Activated B cell treated with CpG ODN at 0.5 μM for 24 hours (primary cell): ENCODE measurements around the gene SH3BP5L. TPM values are rescaled to one million over a fixed set of nuclear protein-coding genes. Genes with fewer than 3 reads are reported as not detected.

Experiments used
- ATAC-seq: fragments of 200-7000 bp; cut with Tn5 transposase; one replicate; pipeline ENCODE4 v1.10.0; 2021; ENCODE audit warnings: low read depth, mild to moderate bottlenecking, moderate library complexity
- CTCF ChIA-PET: fragments of 350-600 bp; sonication (Branson Sonifier 250); formaldehyde crosslinking; loops from one replicate; lab custom pipeline; 2021; ENCODE audit warnings: antibody characterized with exemption; lab: Charles Lee
- POLR2A ChIA-PET: fragments of 350-600 bp; sonication (Branson Sonifier 250); formaldehyde crosslinking; loops from one replicate; lab custom pipeline; 2021; ENCODE audit warnings: antibody characterized with exemption; lab: Charles Lee
- DNase-seq: peaks from one replicate; pipeline ENCODE4 v3.0.0; 2022
- H3K27ac Mint-ChIP-seq: one replicate; pipeline ENCODE4 v1.8.0; 2020; ENCODE audit warnings: mixed read lengths
- H3K27me3 Mint-ChIP-seq: one replicate; pipeline ENCODE4 v1.8.0; 2021; ENCODE audit warnings: mixed read lengths
- H3K36me3 Mint-ChIP-seq: one replicate; pipeline ENCODE4 v1.8.0; 2021; ENCODE audit warnings: low read depth, mixed read lengths
- H3K4me1 Mint-ChIP-seq: one replicate; pipeline ENCODE4 v1.8.0; 2021; ENCODE audit warnings: mixed read lengths
- H3K4me3 Mint-ChIP-seq: one replicate; pipeline ENCODE4 v1.8.0; 2020; ENCODE audit warnings: mild to moderate bottlenecking, mixed read lengths
- H3K9me3 Mint-ChIP-seq: one replicate; pipeline ENCODE4 v1.8.0; 2020; ENCODE audit warnings: mixed read lengths
- intact Hi-C: fragments of 100-400 bp; cut with micrococcal nuclease; formaldehyde crosslinking; loops from one replicate; pipeline ENCODE4 v1.15.1; 2024
- total RNA-seq: library from RNA; stranded (reverse); gene quantifications from 2 replicates; pipeline ENCODE4 v1.2.3, GENCODE V29; 2022
- TF ChIP-seq, protein P1 (sequence below): fragments of 200-600 bp; IDR thresholded peaks from one replicate; pipeline ENCODE4 v1.8.0; 2022; ENCODE audit warnings: antibody characterized with exemption, mild to moderate bottlenecking

Gene SH3BP5L
- total RNA-seq, 1 donor from 2014 or later: 27.3 TPM

DNA sequence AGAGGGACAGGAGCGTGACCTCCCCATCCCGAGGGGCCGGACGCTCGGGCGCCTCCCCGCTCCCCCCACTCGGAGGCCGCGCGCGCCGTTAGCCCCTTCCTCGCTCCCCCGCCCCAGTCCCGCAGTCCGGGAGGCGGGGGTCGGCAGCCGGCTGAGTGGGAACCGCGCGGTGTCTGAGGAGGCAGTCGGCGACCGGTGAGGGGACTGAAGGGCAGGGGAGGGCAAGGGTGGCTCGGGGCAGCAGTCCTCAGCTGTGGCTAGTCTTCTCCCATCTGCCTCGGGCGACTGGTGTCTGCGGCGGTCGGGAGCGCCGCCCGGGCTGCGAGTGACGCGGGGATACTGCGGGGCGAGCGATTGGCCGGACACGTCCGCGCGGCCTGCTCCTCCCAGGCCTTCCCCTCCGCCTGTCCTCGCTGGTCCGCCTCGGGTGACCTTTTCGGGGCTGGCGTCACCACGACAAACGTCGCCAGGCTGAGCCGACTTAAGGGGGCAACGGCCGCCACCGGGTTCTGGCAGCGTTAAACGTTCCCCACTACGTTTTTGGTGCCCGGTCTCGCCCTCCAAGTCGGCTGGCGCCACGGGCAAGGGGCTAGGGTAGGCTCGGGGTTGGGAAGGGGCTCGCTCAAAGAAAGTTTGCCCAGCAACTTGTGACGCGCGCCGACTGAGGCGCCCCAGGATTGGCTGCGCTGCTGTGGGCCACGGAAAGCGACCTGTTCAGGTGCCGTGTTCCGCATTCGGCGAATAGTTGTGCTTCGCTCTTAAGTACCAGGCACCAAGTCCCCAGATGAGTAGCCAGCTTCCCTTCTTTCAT lies 12.8 kb upstream of the SH3BP5L start:
- CTCF ChIA-PET: interaction anchor here (1.2 to 3.3 kb wide), 5 partner anchors 10 to 32 kb away, joined by 5 to 31 read pairs (median 12); partner anchors contain the start of genes SH3BP5L and ZNF692

DNA sequence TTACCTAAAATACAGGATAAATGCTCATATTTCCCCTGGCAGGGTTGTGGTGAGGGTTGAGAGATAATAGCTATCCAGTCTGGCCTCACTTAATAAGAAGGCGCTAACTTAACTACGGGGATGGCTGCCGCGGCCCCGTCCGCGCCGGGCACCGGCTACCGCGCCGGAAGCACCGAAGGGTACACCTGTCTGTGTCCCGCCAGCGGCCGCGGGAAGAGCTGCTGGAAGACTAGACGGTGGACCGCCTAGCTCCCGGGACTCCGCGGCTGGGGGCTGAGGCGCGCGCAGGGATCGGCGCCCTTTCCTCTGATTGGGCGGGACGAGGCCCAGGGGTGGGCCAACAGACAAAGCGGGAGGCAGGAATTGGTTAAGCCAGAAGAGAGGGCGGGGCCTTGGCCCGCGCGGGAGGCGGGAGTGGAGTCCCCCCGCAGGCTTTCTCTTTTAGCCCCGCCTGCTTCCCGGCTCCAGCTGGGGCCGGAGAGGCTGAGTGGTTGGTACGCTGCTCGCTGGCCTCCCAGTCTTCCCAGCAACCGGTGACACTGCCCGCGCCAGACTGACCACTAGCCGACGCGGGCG lies 12.2 kb upstream of the SH3BP5L start, which contains the start of gene ZNF672:
Gene ZNF672, plus strand, starts transcription at position 444 of the 576 bp plus-strand sequence. CDS start 9,051 bp downstream, outside the sequence.
- ATAC-seq (peak; percentile 83), DNase-seq (peak; percentile 89)
- no peak within 1 kb of the TSS for H3K4me3 Mint-ChIP-seq
- ChIA-PET POLR2A (interaction anchor here (0.5 to 4.6 kb wide), 14 partner anchors 11 to 149 kb away, joined by 3 to 250 read pairs (median 9); partner anchors contain the start of genes PGBD2, SH3BP5L and ZNF692), CTCF (interaction anchor here (1.4 to 3.3 kb wide), 3 partner anchors 9 to 21 kb away, joined by 5 to 29 read pairs (median 12); partner anchors contain the start of genes SH3BP5L and ZNF692)
- no peaks in the 10 kb centered on the region for H3K9me3 Mint-ChIP-seq
- peak within 1 kb of the TSS; percentile 98 for H3K27ac Mint-ChIP-seq
- intact Hi-C loops: loop anchor here (1.0 kb wide), 2 partner anchors 12 to 21 kb away; partner anchors contain the start of gene ZNF692
- TF ChIP-seq, protein P1, sequence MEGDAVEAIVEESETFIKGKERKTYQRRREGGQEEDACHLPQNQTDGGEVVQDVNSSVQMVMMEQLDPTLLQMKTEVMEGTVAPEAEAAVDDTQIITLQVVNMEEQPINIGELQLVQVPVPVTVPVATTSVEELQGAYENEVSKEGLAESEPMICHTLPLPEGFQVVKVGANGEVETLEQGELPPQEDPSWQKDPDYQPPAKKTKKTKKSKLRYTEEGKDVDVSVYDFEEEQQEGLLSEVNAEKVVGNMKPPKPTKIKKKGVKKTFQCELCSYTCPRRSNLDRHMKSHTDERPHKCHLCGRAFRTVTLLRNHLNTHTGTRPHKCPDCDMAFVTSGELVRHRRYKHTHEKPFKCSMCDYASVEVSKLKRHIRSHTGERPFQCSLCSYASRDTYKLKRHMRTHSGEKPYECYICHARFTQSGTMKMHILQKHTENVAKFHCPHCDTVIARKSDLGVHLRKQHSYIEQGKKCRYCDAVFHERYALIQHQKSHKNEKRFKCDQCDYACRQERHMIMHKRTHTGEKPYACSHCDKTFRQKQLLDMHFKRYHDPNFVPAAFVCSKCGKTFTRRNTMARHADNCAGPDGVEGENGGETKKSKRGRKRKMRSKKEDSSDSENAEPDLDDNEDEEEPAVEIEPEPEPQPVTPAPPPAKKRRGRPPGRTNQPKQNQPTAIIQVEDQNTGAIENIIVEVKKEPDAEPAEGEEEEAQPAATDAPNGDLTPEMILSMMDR: no peak
- H3K36me3 Mint-ChIP-seq: peaks cover 12% of the 10 kb centered on the region
- no peaks in the 10 kb centered on the region for H3K27me3 Mint-ChIP-seq
- H3K4me1 Mint-ChIP-seq: peaks cover 39% of the 10 kb centered on the region

More for the DNA sequence above, 12.8 kb upstream of the SH3BP5L start:
- TF ChIP-seq, protein P1: no peak
- peaks cover 42% of the 10 kb centered on the region for H3K4me1 Mint-ChIP-seq
- peaks cover 12% of the 10 kb centered on the region for H3K36me3 Mint-ChIP-seq
- no peaks in the 10 kb centered on the region for H3K9me3 Mint-ChIP-seq
- intact Hi-C loops: loop anchor here (1.0 kb wide), 3 partner anchors 21 to 68 kb away; partner anchors contain the start of genes PGBD2 and ZNF692
- POLR2A ChIA-PET: interaction anchor here (0.7 to 4.6 kb wide), 15 partner anchors 9 to 150 kb away, joined by 3 to 250 read pairs (median 8); partner anchors contain the start of genes PGBD2, SH3BP5L and ZNF692
- H3K27ac Mint-ChIP-seq: peak overlapping the region; percentile 98
- no peak overlapping the region for H3K4me3 Mint-ChIP-seq
- no peaks in the 10 kb centered on the region for H3K27me3 Mint-ChIP-seq
- peak; percentile 66 for ATAC-seq
- peak; percentile 85 for DNase-seq

DNA sequence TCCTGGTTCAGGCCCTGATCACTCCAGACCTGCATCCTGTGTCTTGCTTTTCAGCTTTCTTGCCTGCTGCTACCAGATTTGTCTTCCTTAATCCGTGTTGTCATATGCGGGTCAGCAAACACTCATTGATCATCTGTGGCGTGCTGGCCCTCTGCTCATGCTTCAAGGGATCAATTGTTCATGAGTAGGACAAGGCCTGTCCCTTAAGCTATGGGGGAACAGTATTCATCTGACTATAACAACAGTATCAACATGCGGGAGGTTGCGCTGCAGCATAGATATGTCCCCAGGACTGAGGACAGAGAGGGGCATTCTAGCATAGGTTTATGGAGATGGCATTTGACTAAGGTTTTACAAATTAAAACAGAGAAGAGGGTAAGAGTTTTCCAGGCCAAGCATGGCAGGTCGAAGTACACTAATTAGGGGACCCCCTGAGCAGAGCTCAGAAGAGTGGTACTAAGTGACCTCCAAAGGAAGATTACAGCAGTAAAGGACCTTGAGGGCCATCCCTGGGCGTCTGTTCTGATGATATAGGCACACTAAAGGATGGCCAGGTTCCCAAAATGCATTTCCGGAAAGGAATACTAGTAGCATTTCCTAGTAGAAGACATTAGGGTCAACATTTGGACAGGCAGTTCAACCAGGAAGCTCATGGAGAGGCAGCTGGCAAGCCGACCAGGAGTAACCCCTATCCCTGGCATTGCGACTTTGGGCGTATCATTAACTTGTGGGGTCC lies 11.5 kb upstream of the SH3BP5L start:
- Mint-ChIP-seq H3K4me3 (no peak overlapping the region), H3K4me1 (peaks cover 34% of the 10 kb centered on the region), H3K36me3 (peaks cover 10% of the 10 kb centered on the region), H3K27ac (no peak overlapping the region), H3K27me3 (no peaks in the 10 kb centered on the region), H3K9me3 (no peaks in the 10 kb centered on the region)
- ChIA-PET POLR2A (interaction anchor here (0.8 to 4.6 kb wide), 13 partner anchors 11 to 148 kb away, joined by 3 to 250 read pairs (median 9); partner anchors contain the start of genes PGBD2, SH3BP5L and ZNF692), CTCF (interaction anchor here (1.4 to 3.3 kb wide), 3 partner anchors 8 to 21 kb away, joined by 5 to 29 read pairs (median 12); partner anchors contain the start of genes SH3BP5L and ZNF692)
- no peak for ATAC-seq
- TF ChIP-seq, protein P1: no peak
- intact Hi-C loops: loop anchor here (1.0 kb wide), 1 partner anchor 11 kb away; no protein-coding TSS in a partner anchor
- DNase-seq: no peak

DNA sequence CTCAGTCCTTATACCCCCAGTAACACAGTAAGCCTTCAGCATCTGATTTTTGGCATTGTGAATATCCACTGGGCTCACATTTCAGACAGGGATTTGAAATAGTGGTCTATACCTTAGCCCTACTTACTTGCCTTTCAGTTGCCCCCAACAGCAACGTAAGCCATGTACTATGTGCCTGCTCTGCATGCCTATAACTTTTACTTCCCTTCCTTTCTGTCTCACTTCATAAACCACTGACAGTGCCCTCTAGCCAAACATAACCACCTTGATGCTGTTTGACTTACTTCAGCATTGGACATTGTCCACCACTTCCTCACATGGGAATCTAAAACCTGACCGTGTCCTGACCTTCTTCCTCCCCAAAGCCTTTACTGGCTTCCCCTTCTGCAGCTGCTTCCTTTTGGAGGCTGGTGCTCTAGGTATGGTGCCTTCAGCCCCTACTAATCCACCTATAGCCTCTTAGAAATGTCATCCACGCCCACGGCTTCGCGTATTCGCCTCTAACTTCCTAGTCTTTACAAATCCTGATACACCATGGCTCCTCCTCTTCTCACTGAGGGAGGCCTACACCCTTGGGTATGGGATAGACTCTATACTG lies 8.7 kb upstream of the SH3BP5L start:
- no peaks in the 10 kb centered on the region for H3K9me3 Mint-ChIP-seq
- H3K27me3 Mint-ChIP-seq: no peaks in the 10 kb centered on the region
- ChIA-PET CTCF (no interaction called here), POLR2A (no interaction called here)
- no peak overlapping the region for H3K27ac Mint-ChIP-seq
- H3K4me1 Mint-ChIP-seq: peaks cover 6% of the 10 kb centered on the region
- DNase-seq (no peak), ATAC-seq (no peak)
- peaks cover 5% of the 10 kb centered on the region for H3K36me3 Mint-ChIP-seq
- TF ChIP-seq, protein P1: no peak
- intact Hi-C loops: no loop called here
- H3K4me3 Mint-ChIP-seq: no peak overlapping the region
